HG03457 (cell line): Measurements from ENCODE around the gene ICAM2.
"Not testable (repeated sequence)": the region's sequence is repeated elsewhere in the genome, so short reads cannot be mapped to it uniquely, and the experiment has no call there.

Experiments used
- ATAC-seq: cut with Tn5 transposase; IDR thresholded peaks from one replicate; pipeline ENCODE4 v1.9.1; 2021; ENCODE audit warnings: moderate number of reproducible peaks; ENCODE audit not compliant: unreplicated experiment

The ICAM2 gene

GRCh38 chr17:63998050-63998720, 22.2 kb downstream of the ICAM2 start, which contains the start of gene PRR29:
Gene PRR29 (plus strand): TSS chr17:63998351. CDS start chr17:63998365, 14 bp downstream.
- ATAC-seq = no peak

GRCh38 chr17:63997341-63998048, 22.9 kb downstream of the ICAM2 start:
- ATAC-seq = no peak

GRCh38 chr17:63996430-63997182, 23.8 kb downstream of the ICAM2 start:
- no peak for ATAC-seq

- ATAC-seq = no peak
Observed at GRCh38 chr17:63995626-63996025, 24.8 kb downstream of the ICAM2 start.

DNA sequence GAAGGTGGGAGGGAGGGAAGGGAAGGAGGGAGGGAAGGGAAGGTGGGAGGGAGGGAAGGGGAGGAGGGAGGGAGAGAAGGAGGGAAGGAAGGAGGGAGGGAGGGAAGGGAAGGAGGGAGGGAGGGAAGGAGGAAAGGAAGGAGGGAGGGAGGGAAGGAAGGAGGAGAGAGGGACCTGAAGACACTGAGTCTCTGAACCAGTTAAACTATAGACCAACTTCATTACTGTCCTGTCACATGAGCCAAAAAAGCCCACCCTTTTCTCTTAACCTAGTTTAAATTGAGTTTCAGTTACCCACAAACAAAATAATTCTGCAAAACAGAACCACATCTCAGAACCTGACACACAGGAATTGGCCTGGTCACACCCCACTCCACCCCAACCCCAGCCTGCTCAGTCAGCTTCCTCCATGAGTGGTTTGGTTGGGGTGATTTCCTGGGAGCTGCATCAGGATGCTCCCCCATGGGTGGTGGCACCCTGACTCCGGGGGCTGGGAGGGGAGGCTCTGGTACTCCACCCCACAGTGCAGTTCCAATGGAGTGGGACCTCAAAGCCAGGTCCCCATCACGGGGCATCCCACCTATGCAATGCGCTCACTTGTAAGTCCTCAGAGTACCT, 27.0 kb downstream of the ICAM2 start:
- ATAC-seq = no peak

- ATAC-seq = no peak
Observed at GRCh38 chr17:63991611-63992010, 28.8 kb downstream of the ICAM2 start.

- ATAC-seq = no peak
Observed at GRCh38 chr17:63989622-63990345, 30.6 kb downstream of the ICAM2 start.

GRCh38 chr17:63988741-63989621, 31.5 kb downstream of the ICAM2 start:
- ATAC-seq = no peak

GRCh38 chr17:63988127-63988478, 32.3 kb downstream of the ICAM2 start:
- ATAC-seq = no peak

DNA sequence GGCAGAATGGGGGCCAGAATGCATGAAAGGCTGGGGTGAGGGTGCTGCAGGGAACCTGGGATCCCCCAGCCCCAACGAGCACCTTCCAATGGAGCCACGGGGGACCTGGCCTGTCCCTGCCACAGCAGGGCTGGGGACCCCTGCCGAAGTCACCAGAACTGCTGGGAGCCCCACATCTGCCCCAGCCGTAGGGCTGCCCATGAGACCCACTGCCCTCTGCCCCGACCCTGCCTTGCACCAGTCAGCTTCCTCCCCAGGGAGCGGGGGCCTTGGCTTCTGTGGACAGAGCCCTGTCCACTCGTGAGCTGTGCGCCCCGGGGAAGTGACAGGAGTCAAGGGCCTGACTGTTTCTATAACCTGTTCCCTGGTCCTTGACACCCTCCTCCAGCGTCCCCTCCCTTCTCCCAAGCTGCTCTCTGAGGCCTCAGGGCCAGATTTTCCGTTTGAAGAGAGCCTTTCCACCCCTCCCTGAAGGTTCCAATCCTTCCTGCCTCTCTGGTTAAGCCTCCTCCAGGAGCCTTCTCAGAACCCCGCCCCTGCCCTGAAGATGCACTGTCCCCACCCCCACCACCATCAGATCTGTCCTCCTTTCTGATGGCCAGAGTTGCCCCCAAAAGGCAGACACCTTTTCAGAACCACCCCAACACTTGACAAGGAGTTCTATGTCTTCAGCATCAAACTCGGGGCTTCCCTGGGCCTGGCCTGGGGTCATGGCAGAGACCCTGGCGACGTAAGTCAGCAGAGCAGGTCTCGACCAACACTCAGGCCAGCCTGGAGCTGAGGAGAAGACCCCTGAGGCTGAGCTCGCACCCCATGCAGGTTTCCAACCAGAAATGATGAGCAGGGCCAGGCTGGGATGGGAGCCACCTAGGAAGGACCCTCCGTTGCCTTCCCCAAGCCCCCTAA, 33.0 kb downstream of the ICAM2 start:
- no peak for ATAC-seq

- no peak for ATAC-seq
Observed at GRCh38 chr17:63986821-63987220, 33.6 kb downstream of the ICAM2 start.

DNA sequence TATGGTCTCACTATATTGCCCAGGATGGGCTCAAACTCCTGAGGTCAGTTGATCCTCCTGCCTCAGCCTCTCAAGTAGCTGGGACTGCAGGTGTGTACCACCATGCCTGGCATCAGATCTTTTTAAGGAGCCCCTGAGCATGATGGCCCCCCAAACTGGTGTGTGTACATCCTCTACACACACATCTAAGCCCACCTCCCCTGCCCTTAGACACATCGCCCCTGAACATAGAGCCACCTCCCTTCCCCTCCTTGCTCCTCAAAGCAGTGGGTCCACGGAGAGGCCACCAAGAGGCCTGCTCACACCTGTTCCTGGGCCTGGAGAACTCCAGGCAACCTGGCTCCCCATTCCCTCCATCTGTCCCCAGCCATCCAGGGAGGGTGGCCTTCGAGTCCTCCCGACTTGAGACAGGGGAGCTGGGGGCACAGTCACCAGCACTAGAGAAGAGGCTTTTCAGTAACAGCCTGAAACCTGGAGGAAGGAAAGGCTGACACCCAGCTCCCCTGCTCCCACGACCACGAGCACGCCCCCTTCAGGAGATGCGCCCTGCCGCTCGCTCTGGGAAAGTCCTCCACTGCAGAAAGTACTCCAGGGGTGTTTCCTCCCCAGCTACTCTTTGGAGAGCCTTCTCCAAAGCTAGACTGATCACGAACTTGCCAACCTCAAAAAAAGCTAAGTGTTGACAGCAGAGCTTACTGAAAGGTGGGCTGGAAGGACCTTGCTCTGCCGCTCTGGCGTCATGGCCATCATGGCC, 34.9 kb downstream of the ICAM2 start:
- no peak for ATAC-seq

- ATAC-seq = no peak
Observed at GRCh38 chr17:63984651-63985386, 35.6 kb downstream of the ICAM2 start.

DNA sequence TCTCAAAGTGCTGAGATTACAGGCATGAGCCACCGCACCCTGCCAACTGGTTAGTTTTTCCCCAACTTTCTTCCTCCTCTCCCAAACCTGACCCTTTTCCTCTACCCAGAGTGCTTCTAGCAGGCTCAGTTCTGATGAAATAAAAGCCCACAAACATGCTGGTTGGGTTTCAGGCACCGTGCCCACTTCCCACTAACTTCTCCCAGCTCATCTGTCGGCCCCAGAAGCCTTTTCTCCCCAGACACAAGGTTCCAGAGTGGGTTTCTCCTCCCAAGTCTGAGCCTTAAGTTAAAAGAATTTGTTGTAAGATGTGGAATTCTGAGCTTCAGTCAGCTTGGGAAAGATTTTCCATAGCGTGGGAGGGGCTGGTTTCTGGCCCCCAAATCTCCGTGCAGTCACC, 36.2 kb downstream of the ICAM2 start:
- no peak for ATAC-seq

DNA sequence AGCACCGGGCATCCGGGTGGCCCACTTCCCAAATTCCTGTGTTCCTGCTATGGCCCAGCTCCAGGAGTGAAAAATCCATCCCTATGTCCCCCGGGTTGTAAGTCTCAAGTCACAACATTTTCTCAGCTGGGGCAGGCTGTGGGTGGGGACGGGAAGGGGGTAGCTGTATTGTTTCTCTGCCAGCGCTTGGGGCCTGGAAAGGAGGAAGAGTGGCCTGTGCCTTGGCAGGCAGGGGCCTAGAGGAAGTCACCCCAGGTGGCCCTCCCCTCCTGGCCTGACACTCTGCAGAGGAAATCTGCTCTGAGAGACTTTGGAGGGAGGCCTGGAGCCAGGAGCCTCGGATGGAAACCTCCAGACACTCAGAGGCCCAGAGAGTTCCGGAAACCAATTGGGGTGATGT, 37.1 kb downstream of the ICAM2 start:
- ATAC-seq = no peak

DNA sequence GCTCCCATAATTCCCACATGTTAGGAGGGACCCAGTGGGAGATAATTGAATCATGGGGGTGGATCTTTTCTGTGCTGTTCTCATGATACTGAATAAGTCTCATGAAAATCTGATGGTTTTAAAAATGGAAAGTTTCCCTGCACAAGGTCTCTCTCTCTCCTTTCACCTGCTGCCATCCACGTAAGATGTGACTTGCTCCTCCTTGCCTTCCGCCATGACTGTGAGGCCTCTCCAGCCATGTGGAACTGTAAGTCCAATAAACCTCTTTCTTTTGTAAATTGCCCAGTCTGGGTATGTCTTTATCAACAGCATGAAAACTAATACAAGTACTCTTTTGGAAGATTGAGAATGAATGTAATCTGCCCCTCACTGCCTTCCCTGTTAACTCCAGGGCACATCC, 37.8 kb downstream of the ICAM2 start:
- not testable (repeated sequence) for ATAC-seq
